GM12865 (cell line): ENCODE results near the gene HEXA.
"Not testable (repeated sequence)": the region's sequence is repeated elsewhere in the genome, so short reads cannot be mapped to it uniquely, and the experiment has no call there.

ENCODE experiments used
- DNase-seq: peaks from one replicate; pipeline ENCODE4 v3.0.0; 2010; ENCODE audit warnings: low read depth
- H3K4me3 ChIP-seq: 2 replicates; pipeline ENCODE4 v1.5.1; 2011; ENCODE audit warnings: mild to moderate bottlenecking, low read depth, low read length, control low read depth
- CTCF ChIP-seq: IDR thresholded peaks from 2 replicates; pipeline ENCODE4 v1.5.1; 2011; ENCODE audit warnings: low read length, control low read depth, low read depth, inconsistent platforms; ENCODE audit not compliant: insufficient read depth; ENCODE audit errors: missing control alignments

Gene HEXA

GRCh38 chr15:72411111-72411510 lies 35.3 kb upstream of the HEXA start:
- DNase-seq = no peak
- no peak for TF ChIP-seq CTCF

GRCh38 chr15:72406936-72407335 lies 31.1 kb upstream of the HEXA start:
- H3K4me3 ChIP-seq = no peak overlapping the region
- no peak for TF ChIP-seq CTCF
- no peak for DNase-seq

More at GRCh38 chr15:72411111-72411510, 35.3 kb upstream of the HEXA start:
- H3K4me3 ChIP-seq = no peak overlapping the region

DNA sequence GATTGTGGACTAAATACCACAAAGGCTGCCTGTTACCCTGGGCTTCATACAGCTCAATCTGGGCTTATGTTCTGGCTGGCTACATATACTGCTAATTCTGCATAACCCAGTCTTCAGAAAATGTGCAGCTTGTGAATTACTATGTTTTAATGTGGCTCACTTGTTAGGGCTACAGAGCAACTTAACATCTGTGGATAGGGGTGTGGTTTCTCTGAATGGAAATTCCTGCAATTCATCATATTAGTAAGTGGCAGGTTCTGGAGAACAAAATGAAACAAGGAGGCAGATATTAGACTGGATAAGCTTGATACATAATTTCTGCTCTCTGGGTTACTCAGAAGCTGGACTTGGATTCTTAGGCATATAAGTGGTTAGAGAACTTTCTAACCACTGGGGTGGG lies 29.0 kb upstream of the HEXA start:
- TF ChIP-seq CTCF = no peak

GRCh38 chr15:72404356-72404755 lies 28.5 kb upstream of the HEXA start:
- DNase-seq = no peak
- no peak overlapping the region for H3K4me3 ChIP-seq
- TF ChIP-seq CTCF = no peak

More for the DNA sequence above, 29.0 kb upstream of the HEXA start:
- H3K4me3 ChIP-seq = no peak overlapping the region
- DNase-seq = no peak

GRCh38 chr15:72402726-72403125 lies 26.9 kb upstream of the HEXA start:
- DNase-seq = no peak
- no peak for TF ChIP-seq CTCF

GRCh38 chr15:72398648-72399047 lies 22.8 kb upstream of the HEXA start:
- H3K4me3 ChIP-seq = no peak overlapping the region
- no peak for DNase-seq
- no peak for TF ChIP-seq CTCF

More at GRCh38 chr15:72402726-72403125, 26.9 kb upstream of the HEXA start:
- no peak overlapping the region for H3K4me3 ChIP-seq

- H3K4me3 ChIP-seq = no peak within 1 kb of the TSS
- DNase-seq = no peak
- TF ChIP-seq CTCF = no peak
Measured at GRCh38 chr15:72397796-72398588, 22.2 kb upstream of the HEXA start, which contains the start of gene TMEM202. TMEM202 (plus strand) TSS chr15:72398305; CDS start chr15:72398327, 22 bp downstream.

DNA sequence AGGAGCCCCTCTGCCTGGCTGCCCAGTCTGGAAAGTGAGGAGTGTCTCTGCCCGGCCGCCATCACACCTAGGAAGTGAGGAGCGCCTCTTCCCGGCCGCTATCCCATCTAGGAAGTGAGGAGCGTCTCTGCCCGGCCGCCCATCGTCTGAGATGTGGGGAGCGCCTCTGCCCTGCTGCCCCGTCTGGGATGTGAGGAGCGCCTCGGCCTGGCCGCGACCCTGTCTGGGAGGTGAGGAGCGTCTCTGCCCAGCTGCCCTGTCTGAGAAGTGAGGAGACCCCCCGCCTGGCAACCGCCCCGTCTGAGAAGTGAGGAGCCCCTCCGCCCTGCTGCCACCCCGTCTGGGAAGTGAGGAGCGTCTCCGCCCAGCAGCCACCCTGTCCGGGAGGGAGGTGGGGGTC lies 20.5 kb upstream of the HEXA start:
- H3K4me3 ChIP-seq, DNase-seq: not testable (repeated sequence)
